GM18909 (cell line): ENCODE data around the gene GPLD1.

Experiments
- ATAC-seq: cut with Tn5 transposase; IDR thresholded peaks from one replicate; pipeline ENCODE4 v1.9.1; 2021; ENCODE audit warnings: mild to moderate bottlenecking; ENCODE audit not compliant: unreplicated experiment, poor library complexity

Gene GPLD1

DNA sequence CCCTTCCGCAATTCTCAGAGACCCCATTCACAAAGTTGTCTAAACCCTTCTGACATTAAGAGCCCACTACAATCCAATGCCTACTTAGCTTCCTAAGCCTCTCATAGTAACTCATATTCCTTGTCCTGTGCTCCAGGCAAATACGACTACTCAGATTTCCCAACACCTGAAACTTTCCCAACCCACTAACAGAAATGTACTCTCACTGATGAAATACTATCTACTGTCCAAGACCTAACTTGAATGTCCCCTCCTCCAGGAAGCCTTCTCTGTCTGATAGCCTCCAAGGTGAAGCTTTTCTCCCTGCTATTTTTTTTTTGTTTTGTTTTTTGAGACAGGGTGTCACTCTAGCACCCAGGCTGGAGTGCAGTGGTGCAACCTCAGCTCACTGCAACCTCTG is 30.4 kb downstream of the GPLD1 start:
- ATAC-seq, result no peak

GRCh38 chr6:24458134-24458533 is 31.2 kb downstream of the GPLD1 start:
- no peak for ATAC-seq

GRCh38 chr6:24455061-24455460 is 34.3 kb downstream of the GPLD1 start:
- ATAC-seq, result no peak

DNA sequence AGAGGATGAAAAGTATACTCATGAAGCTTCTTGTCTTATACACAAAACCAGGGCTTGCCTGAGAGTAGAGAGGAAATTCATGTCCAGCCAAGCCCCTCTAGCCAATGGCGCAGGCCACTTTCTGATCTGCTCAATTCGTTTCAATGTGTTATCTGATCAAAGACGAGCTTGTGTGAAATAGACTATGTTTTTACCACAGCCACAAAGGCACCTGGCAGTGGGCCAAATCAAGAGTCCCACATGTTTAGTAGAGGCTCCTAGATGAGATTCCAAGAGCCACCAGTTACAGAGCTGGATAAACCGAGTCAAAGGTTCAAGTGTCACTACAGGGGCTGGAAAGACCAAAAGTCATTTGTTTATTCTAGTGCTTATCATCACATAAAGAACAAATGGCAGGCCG is 34.9 kb downstream of the GPLD1 start:
- no peak for ATAC-seq

GRCh38 chr6:24453921-24454320 is 35.5 kb downstream of the GPLD1 start:
- ATAC-seq, result no peak

DNA sequence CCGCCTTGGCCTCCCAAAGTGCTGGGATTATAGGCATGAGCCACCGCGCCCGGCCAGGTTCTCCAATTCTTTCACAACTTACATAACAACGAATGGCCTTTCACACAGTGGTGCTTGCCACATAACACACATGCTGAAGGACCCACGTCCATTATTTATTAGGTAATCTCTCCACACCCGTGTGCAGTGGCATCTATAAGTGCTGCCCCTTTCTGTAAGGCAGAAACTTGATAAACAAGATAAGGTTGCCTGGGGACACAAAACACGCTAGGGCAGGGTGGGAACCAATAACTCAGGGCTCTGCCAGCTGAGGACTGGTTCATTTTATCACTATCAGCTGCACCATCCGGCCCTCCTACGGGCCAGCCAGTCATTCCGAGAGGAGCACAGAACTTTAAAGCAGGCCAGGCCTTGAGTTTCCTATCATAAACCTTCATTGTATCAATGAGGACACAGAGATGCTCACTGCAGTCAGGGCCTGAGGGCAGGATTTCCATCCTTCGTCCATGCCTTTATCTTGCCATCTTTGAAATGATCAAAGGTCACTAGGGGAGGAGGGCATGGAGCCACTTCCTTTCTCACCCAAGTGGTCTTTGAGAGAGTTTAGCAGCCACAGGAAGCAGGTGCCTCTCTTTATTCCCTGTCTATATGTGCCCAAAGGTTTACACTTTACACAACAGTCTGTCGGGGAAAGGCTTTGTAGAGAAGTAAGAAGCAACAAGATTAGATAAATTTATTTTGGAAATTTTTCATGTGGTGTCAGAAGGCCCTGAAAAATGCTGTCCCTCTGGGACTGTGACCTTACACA is 37.6 kb downstream of the GPLD1 start:
- ATAC-seq, result no peak

GRCh38 chr6:24448828-24449525 is 40.4 kb downstream of the GPLD1 start:
- no peak for ATAC-seq

DNA sequence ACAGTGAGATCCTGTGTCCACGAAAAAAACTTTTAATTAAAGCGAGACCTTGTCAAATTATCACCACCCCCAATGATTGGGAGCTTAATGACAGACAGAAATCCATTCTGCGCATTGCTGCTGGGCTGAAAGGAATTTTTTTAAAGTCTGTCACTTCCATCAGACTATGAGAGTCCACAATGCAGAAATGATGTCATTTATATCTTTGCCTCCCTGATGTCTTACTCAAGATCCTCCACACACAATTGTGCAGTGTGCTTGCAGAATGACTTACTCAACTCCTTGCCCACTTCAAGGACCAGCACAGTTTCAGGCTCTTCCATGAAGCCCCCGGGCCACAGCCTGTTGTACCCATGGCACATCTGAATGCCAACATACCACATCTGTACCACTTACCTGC is 41.0 kb downstream of the GPLD1 start:
- ATAC-seq, result no peak

DNA sequence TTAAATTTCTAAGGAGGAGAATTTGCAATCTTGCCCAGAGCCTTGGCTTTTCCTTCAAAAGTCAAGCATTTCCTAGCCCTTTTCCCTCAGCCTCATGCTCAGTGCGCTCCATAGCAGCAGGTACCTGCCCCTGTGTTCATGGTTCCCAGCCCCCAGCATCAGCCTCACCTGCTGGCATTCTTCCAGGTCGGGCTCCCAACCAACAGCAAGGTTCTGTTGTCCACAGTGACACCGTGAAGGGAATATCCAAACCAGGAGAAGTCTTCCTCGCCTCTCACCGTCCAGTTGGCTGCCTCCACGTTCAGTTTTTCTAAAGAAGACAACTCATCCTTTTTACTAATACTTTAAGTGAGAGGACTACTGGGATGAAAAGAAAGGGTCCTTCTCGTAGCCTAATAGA is 42.7 kb downstream of the GPLD1 start:
- no peak for ATAC-seq

- ATAC-seq, result no peak
Observed at GRCh38 chr6:24445704-24446103, 43.7 kb downstream of the GPLD1 start.

DNA sequence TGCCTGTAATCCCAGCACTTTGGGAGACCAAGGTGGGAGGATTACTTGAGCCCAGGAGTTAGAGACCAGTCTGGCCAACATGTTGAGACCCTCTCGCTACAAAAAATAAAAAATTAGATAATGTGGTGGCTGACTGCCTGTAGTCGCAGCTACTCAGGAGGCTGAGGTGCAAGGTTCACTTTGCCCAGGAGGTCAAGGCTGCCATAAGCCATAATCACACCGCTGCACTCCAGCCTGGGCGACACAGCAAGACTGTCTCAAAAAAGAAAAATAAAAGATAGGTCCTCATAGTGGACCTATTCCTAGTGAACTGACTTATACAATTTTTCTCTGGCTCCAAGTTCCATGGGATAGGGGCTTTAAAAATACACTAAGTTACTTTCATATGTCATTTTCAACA is 44.8 kb downstream of the GPLD1 start:
- ATAC-seq, result no peak

GRCh38 chr6:24441599-24441904 is 47.8 kb downstream of the GPLD1 start:
- ATAC-seq, result no peak

DNA sequence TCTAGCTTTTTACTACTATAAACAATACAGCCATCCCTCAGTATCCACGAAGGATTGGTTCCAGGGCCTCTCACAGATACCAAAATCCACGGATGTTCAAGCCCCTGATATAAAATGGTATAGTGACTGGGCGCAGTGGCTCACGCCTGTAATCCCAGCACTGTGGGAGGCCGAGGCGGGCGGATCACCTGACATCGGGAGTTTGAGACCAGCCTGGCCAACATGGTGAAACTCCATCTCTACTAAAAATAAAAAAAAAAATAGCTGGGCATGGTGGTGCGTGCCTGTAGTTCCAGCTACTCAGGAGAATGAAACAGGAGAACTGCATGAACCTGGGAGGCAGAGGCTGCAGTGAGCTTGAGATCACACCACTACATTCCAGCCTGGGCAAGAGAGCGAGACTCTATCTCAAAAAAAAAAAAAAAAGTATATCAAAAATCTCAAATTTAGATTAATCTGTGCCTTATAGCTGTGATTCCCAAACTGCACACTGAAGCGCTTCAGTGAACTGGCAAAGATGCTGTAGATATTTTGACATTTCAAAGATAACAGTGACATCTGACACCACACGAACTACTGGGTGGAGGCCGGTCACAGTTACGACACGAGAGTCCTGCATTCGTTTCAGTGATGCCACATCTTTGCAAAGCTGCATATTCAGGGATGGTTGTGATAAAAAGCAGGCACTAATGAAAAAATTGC is 48.3 kb downstream of the GPLD1 start:
- ATAC-seq, result no peak

DNA sequence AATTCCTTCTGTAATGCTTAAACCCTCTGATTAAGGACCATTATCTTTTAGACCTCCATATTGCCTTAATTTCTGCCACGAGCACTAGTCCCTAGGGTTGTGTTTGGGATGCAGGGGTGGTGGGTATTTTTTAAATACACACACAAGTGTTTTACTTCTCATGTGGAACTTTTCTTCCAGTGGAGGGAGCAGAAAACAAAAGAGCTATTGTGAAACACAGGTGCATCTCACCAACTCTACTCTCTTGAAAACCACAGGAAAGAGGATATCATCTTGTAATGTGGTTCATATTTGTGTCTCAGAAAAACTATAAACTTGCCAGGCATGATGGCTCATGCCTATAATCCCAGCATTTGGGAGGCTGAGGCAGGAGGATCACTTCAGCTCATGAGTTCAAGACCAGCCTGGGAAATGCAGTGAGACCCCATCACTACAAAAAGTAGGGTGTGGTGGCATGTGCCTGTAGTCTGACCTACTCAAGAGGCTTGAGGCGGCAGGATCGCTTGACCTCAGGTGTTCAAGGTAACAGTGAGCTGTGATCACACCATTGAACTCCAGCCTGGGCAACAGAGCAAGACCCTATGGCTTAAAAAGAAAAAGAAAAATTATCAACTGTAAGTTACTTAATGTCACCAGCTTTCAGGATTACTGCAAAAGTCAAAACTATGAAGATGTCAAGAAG is 49.4 kb downstream of the GPLD1 start:
- no peak for ATAC-seq

DNA sequence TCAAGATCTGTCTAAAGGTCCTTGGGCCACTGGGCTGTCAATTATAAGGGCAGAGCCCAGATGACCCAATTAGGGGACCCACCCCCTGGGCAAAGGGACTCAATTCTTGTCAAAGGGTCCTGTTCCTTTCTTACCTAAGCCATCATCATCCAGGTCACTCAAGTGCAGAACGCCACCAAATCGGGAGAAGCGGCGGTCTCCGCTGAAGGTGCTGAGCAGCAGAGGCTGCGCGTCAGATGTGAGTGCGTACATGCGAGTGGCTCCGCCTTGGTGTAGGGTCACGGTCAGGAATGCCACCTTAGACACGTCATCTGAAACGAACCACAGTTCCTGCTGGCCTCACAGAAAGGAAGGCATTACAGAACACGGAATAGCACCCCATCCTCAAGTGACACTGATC is 52.4 kb downstream of the GPLD1 start:
- ATAC-seq, result no peak

- no peak for ATAC-seq
Observed at GRCh38 chr6:24432611-24433010, 56.8 kb downstream of the GPLD1 start.

GRCh38 chr6:24431045-24431451 is 58.3 kb downstream of the GPLD1 start:
- no peak for ATAC-seq

GRCh38 chr6:24430086-24430485 is 59.3 kb downstream of the GPLD1 start:
- no peak for ATAC-seq

DNA sequence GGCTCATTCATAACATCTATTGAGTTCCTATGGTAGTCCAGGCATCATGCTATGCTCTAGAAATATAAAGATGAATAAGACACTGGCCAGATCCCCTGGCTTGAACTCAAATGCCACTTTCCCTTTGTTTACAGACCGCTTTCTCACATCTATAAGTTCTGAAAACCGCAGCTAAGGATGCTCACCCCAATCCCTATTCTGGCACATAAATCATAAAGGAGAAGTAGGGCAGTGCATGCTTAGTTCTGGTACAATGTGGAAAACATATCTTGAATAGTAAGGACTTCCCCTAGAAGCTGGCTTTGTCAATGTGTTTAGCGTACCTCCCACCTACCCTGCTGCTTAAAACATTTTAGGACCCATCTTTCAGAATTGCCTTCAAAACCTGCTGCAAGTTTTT is 60.2 kb downstream of the GPLD1 start:
- no peak for ATAC-seq

- no peak for ATAC-seq
Observed at GRCh38 chr6:24428615-24429014, 60.8 kb downstream of the GPLD1 start.
